Panc1 (cell line): ENCODE results near the gene EIF2A.

Experiments
- POLR2AphosphoS5 ChIP-seq: IDR thresholded peaks from 2 replicates; pipeline ENCODE4 v1.6.1; 2012; ENCODE audit warnings: mild to moderate bottlenecking, low read depth, low read length, moderate library complexity
- SIN3A ChIP-seq: IDR thresholded peaks from 2 replicates; pipeline ENCODE4 v1.6.1; 2012; ENCODE audit warnings: low read depth, mild to moderate bottlenecking, low read length, moderate library complexity, borderline replicate concordance; ENCODE audit not compliant: insufficient read depth
- TCF7L2 ChIP-seq: IDR thresholded peaks from 2 replicates; pipeline ENCODE4 v1.6.1; 2011; ENCODE audit warnings: mild to moderate bottlenecking, low read depth, low read length, inconsistent platforms
- TF ChIP-seq, protein P1 (sequence below): fragments of 450-650 bp; IDR thresholded peaks from 2 replicates; pipeline ENCODE4 v1.5.1; 2017; ENCODE audit warnings: mild to moderate bottlenecking
- TF ChIP-seq, protein P2 (sequence below), 2 experiments: IDR thresholded peaks; 2 replicates each; pipeline ENCODE4 v1.6.1; 2011 to 2012; ENCODE audit warnings: low read depth in 2 of 2, control low read depth in 1 of 2, low read length in 1 of 2, mild to moderate bottlenecking in 1 of 2, moderate library complexity in 1 of 2; ENCODE audit not compliant: insufficient read depth in 1 of 2

DNA sequence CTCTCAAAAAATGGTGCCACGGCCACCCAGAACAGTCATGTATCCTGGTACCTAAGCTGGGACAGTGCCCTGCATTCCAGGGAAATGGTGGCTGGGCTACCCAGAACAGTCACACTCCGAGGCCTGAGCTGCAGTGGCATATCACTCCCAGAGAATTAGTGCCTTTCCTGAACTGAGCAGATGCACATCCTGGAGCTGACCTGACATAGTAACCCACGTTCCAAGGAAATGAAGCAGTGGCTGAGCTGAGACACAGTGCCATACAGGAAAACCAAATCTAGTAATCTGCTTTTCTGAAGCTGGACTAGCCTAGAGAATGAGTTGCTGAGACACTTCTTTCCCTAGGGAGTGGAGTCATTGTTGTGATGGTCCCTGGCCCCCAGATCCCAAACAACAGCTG lies 42.1 kb upstream of the EIF2A start:
- TF ChIP-seq, protein P1, sequence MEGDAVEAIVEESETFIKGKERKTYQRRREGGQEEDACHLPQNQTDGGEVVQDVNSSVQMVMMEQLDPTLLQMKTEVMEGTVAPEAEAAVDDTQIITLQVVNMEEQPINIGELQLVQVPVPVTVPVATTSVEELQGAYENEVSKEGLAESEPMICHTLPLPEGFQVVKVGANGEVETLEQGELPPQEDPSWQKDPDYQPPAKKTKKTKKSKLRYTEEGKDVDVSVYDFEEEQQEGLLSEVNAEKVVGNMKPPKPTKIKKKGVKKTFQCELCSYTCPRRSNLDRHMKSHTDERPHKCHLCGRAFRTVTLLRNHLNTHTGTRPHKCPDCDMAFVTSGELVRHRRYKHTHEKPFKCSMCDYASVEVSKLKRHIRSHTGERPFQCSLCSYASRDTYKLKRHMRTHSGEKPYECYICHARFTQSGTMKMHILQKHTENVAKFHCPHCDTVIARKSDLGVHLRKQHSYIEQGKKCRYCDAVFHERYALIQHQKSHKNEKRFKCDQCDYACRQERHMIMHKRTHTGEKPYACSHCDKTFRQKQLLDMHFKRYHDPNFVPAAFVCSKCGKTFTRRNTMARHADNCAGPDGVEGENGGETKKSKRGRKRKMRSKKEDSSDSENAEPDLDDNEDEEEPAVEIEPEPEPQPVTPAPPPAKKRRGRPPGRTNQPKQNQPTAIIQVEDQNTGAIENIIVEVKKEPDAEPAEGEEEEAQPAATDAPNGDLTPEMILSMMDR = no peak
- TF ChIP-seq POLR2AphosphoS5 (no peak), SIN3A (no peak), TCF7L2 (no peak)
- TF ChIP-seq, protein P2, sequence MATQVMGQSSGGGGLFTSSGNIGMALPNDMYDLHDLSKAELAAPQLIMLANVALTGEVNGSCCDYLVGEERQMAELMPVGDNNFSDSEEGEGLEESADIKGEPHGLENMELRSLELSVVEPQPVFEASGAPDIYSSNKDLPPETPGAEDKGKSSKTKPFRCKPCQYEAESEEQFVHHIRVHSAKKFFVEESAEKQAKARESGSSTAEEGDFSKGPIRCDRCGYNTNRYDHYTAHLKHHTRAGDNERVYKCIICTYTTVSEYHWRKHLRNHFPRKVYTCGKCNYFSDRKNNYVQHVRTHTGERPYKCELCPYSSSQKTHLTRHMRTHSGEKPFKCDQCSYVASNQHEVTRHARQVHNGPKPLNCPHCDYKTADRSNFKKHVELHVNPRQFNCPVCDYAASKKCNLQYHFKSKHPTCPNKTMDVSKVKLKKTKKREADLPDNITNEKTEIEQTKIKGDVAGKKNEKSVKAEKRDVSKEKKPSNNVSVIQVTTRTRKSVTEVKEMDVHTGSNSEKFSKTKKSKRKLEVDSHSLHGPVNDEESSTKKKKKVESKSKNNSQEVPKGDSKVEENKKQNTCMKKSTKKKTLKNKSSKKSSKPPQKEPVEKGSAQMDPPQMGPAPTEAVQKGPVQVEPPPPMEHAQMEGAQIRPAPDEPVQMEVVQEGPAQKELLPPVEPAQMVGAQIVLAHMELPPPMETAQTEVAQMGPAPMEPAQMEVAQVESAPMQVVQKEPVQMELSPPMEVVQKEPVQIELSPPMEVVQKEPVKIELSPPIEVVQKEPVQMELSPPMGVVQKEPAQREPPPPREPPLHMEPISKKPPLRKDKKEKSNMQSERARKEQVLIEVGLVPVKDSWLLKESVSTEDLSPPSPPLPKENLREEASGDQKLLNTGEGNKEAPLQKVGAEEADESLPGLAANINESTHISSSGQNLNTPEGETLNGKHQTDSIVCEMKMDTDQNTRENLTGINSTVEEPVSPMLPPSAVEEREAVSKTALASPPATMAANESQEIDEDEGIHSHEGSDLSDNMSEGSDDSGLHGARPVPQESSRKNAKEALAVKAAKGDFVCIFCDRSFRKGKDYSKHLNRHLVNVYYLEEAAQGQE (IDR thresholded peaks at IDR 0.05; ENCODE audit: insufficient read depth in 1 of 2, low read depth in 2 of 2, low read length in 1 of 2) = no peak
